IMR-90 (cell line): Measurements from ENCODE around the gene IL12RB2. TPM values are rescaled to one million over a fixed set of nuclear protein-coding genes. Genes with fewer than 3 reads are reported as not detected.
A peak's percentile ranks its signal among the peaks of the same experiment; 100 is the strongest.

Experiments
- ATAC-seq: fragments of 200-7000 bp; cut with Tn5 transposase; 2 replicates; pipeline ENCODE4 v1.9.1; 2020; ENCODE audit warnings: low read depth, mild to moderate bottlenecking, moderate library complexity
- BruUV-seq: library from RNA; stranded (reverse); fragments of 400-500 nt; replicated peaks from 2 replicates; lab custom pipeline; 2021; lab: Mats Ljungman, UMichigan
- CTCF ChIA-PET: fragments of 300-600 bp; formaldehyde crosslinking; extraction: SDS; loops from one replicate; lab custom pipeline; 2021; ENCODE audit warnings: antibody characterized with exemption; lab: Yijun Ruan, JAX
- POLR2A ChIA-PET: fragments of 300-600 bp; sonication (Branson Sonifier 250); formaldehyde crosslinking; loops from one replicate; lab custom pipeline; 2022; ENCODE audit warnings: antibody characterized with exemption; ENCODE audit not compliant: unreplicated experiment; lab: Charles Lee
- DNase-seq: peaks from one replicate; pipeline ENCODE4 v3.0.0; 2013
- H2AFZ ChIP-seq: replicated peaks from 2 replicates; pipeline ENCODE3; 2013; ENCODE audit warnings: low read length, mild to moderate bottlenecking; ENCODE audit not compliant: poor library complexity
- H2AK5ac ChIP-seq: 2 replicates; pipeline ENCODE4 v1.6.1; 2013; ENCODE audit warnings: low read depth, low read length, inconsistent platforms
- H2AK9ac ChIP-seq: replicated peaks from 2 replicates; pipeline ENCODE3; 2013; ENCODE audit warnings: mild to moderate bottlenecking, low read depth, low read length, moderate library complexity; ENCODE audit not compliant: poor library complexity
- H2BK120ac ChIP-seq: 2 replicates; pipeline ENCODE4 v1.6.1; 2013; ENCODE audit warnings: low read depth, low read length, inconsistent platforms
- H2BK15ac ChIP-seq: 3 replicates; pipeline ENCODE4 v1.6.1; 2013; ENCODE audit warnings: low read depth, low read length, inconsistent platforms
- H2BK20ac ChIP-seq: 2 replicates; pipeline ENCODE4 v1.6.1; 2013; ENCODE audit warnings: low read depth, mild to moderate bottlenecking, inconsistent platforms, low read length, moderate library complexity
- H2BK5ac ChIP-seq: 2 replicates; pipeline ENCODE4 v1.6.1; 2013; ENCODE audit warnings: mild to moderate bottlenecking, low read depth, low read length, inconsistent platforms; ENCODE audit not compliant: poor library complexity, severe bottlenecking
- H3K14ac ChIP-seq: replicated peaks from 2 replicates; pipeline ENCODE4 v1.6.1; 2013; ENCODE audit warnings: low read depth, low read length, inconsistent platforms
- H3K18ac ChIP-seq: 2 replicates; pipeline ENCODE4 v1.6.1; 2013; ENCODE audit warnings: low read depth, low read length, control low read depth
- H3K23ac ChIP-seq: 2 replicates; pipeline ENCODE4 v1.6.1; 2013; ENCODE audit warnings: low read depth, low read length, inconsistent platforms
- H3K27ac ChIP-seq: 2 replicates; pipeline ENCODE4 v1.5.1; 2013; ENCODE audit warnings: mild to moderate bottlenecking, control low read depth, low read length; ENCODE audit not compliant: insufficient read depth
- H3K27me3 ChIP-seq: 2 replicates; pipeline ENCODE4 v1.6.1; 2013; ENCODE audit warnings: low read length; ENCODE audit not compliant: control insufficient read depth, insufficient read depth
- H3K36me3 ChIP-seq: 2 replicates; pipeline ENCODE4 v1.6.1; 2013; ENCODE audit warnings: low read length, mixed read lengths; ENCODE audit not compliant: control insufficient read depth, insufficient read depth
- H3K4ac ChIP-seq: 2 replicates; pipeline ENCODE4 v1.6.1; 2013; ENCODE audit warnings: low read depth, low read length, inconsistent platforms
- H3K4me1 ChIP-seq: 2 replicates; pipeline ENCODE4 v1.6.1; 2013; ENCODE audit warnings: low read length, mixed read lengths; ENCODE audit not compliant: control insufficient read depth, insufficient read depth
- H3K4me2 ChIP-seq: 2 replicates; pipeline ENCODE4 v1.6.1; 2013; ENCODE audit warnings: low read depth, mild to moderate bottlenecking, control low read depth, low read length, moderate library complexity
- H3K4me3 ChIP-seq: 2 replicates; pipeline ENCODE4 v1.5.1; 2013; ENCODE audit warnings: low read depth, mild to moderate bottlenecking, control low read depth, low read length, moderate library complexity; ENCODE audit not compliant: insufficient read depth
- H3K56ac ChIP-seq: 2 replicates; pipeline ENCODE4 v1.6.1; 2013; ENCODE audit warnings: low read length, inconsistent platforms; ENCODE audit not compliant: insufficient read depth; ENCODE audit errors: extremely low read depth
- H3K79me1 ChIP-seq, 2 experiments: 2 replicates each; pipeline ENCODE4 v1.6.1; 2013; ENCODE audit warnings: low read length in 2 of 2, inconsistent platforms in 1 of 2, low read depth in 1 of 2
- H3K9ac ChIP-seq: 2 replicates; pipeline ENCODE4 v1.6.1; 2013; ENCODE audit warnings: low read depth, low read length, control low read depth
- H3K9me1 ChIP-seq: 2 replicates; pipeline ENCODE4 v1.6.1; 2013; ENCODE audit warnings: low read length, inconsistent platforms; ENCODE audit not compliant: insufficient read depth
- H3K9me3 ChIP-seq: 2 replicates; pipeline ENCODE4 v1.6.1; 2013; ENCODE audit warnings: low read length; ENCODE audit not compliant: control insufficient read depth, insufficient read depth
- H4K20me1 ChIP-seq: 2 replicates; pipeline ENCODE4 v1.6.1; 2013; ENCODE audit warnings: low read length, inconsistent platforms; ENCODE audit not compliant: insufficient read depth
- H4K5ac ChIP-seq: 2 replicates; pipeline ENCODE4 v1.6.1; 2013; ENCODE audit warnings: mild to moderate bottlenecking, low read depth, low read length, control low read depth
- H4K8ac ChIP-seq, 2 experiments: 2 replicates each; pipeline ENCODE4 v1.6.1; 2013; ENCODE audit warnings: low read depth in 2 of 2, low read length in 2 of 2, control low read depth in 1 of 2, inconsistent platforms in 1 of 2
- H4K91ac ChIP-seq: 2 replicates; pipeline ENCODE4 v1.6.1; 2013; ENCODE audit warnings: low read depth, low read length, inconsistent platforms; ENCODE audit not compliant: insufficient read depth
- BHLHE40 ChIP-seq: fragments of 150-350 bp; IDR thresholded peaks from 2 replicates; pipeline ENCODE4 v1.6.1; 2016; ENCODE audit warnings: mild to moderate bottlenecking, low read depth, low read length
- CEBPB ChIP-seq: IDR thresholded peaks from 2 replicates; pipeline ENCODE4 v1.6.1; 2012; ENCODE audit warnings: low read depth, low read length, improper control_type of control experiment
- CHD1 ChIP-seq: IDR thresholded peaks from 2 replicates; pipeline ENCODE4 v1.6.1; 2012; ENCODE audit warnings: low read depth, low read length, improper control_type of control experiment
- FOS ChIP-seq: fragments of 150-350 bp; IDR thresholded peaks from 2 replicates; pipeline ENCODE4 v1.6.1; 2016; ENCODE audit warnings: low read depth, low read length
- MAFK ChIP-seq: IDR thresholded peaks from 2 replicates; pipeline ENCODE4 v1.6.1; 2012; ENCODE audit warnings: low read depth, low read length, improper control_type of control experiment
- MAZ ChIP-seq: IDR thresholded peaks from 2 replicates; pipeline ENCODE4 v1.6.1; 2012; ENCODE audit warnings: low read depth, mild to moderate bottlenecking, low read length, improper control_type of control experiment, moderate library complexity, borderline replicate concordance
- MXI1 ChIP-seq: IDR thresholded peaks from 2 replicates; pipeline ENCODE4 v1.6.1; 2012; ENCODE audit warnings: low read depth, mild to moderate bottlenecking, low read length, moderate library complexity, borderline replicate concordance
- NFE2L2 ChIP-seq: fragments of 150-350 bp; IDR thresholded peaks from 2 replicates; pipeline ENCODE4 v1.6.1; 2016; ENCODE audit warnings: low read depth, mild to moderate bottlenecking, low read length
- POLR2A ChIP-seq: IDR thresholded peaks from 2 replicates; pipeline ENCODE4 v1.6.1; 2012; ENCODE audit warnings: mild to moderate bottlenecking, low read depth, low read length
- RAD21 ChIP-seq: IDR thresholded peaks from 2 replicates; pipeline ENCODE4 v1.6.1; 2012; ENCODE audit warnings: low read length, improper control_type of control experiment
- RCOR1 ChIP-seq: IDR thresholded peaks from 2 replicates; pipeline ENCODE4 v1.6.1; 2012; ENCODE audit warnings: mild to moderate bottlenecking, low read length, improper control_type of control experiment; ENCODE audit not compliant: insufficient replicate concordance
- RFX5 ChIP-seq: IDR thresholded peaks from 2 replicates; pipeline ENCODE4 v1.8.0; 2012; ENCODE audit warnings: low read depth, mild to moderate bottlenecking, low read length, moderate library complexity
- SMC3 ChIP-seq: fragments of 150-350 bp; IDR thresholded peaks from 2 replicates; pipeline ENCODE4 v1.6.1; 2016; ENCODE audit warnings: low read depth, mild to moderate bottlenecking, antibody characterized with exemption, low read length, moderate library complexity
- USF2 ChIP-seq: fragments of 150-350 bp; IDR thresholded peaks from 2 replicates; pipeline ENCODE4 v1.6.1; 2017; ENCODE audit warnings: mild to moderate bottlenecking, antibody characterized with exemption, low read length, low read depth
- WGBS, 2 experiments: methylation state at CpG; one replicate each; pipeline versions ENCODE4 v1.1.5 to v1.1.7; 2013; ENCODE audit warnings: missing lambda C conversion rate in 2 of 2; ENCODE audit not compliant: insufficient read length in 1 of 2; ENCODE audit errors: extremely low coverage in 2 of 2; 5-methylcytosine and 5-hydroxymethylcytosine counted together
- dilution Hi-C: fragments of 300-500 bp; cut with HindIII; formaldehyde crosslinking; loops from one replicate; pipeline ENCODE4 v1.14.3; 2018; ENCODE audit warnings: low sequenced_read_pairs; ENCODE audit not compliant: unreplicated experiment
- in situ Hi-C: fragments of 300-500 bp; cut with MboI; formaldehyde crosslinking; loops from 3 replicates; pipeline ENCODE4 v1.14.3; 2019; ENCODE audit warnings: low sequenced_read_pairs, inconsistent platforms, mixed read lengths
- intact Hi-C: fragments of 100-400 bp; cut with micrococcal nuclease; formaldehyde crosslinking; loops from 2 replicates; pipeline ENCODE4 v1.10.0; 2022
- polyA plus RNA-seq, 3 experiments: library from polyadenylated mRNA; depleted of rRNA; stranded (reverse); fragments of >200 nt; gene quantifications; 2 replicates each; pipeline ENCODE4 v1.2.3, GENCODE V29; 2012; ENCODE audit warnings: low replicate concordance in 1 of 3
- total RNA-seq: library from RNA; depleted of rRNA; stranded (reverse); fragments of >200 nt; gene quantifications from 2 replicates; pipeline ENCODE4 v1.2.3, GENCODE V29; 2012
- TF ChIP-seq, protein P1 (sequence below): fragments of 150-350 bp; IDR thresholded peaks from 2 replicates; pipeline ENCODE4 v1.6.1; 2016; ENCODE audit warnings: low read depth, mild to moderate bottlenecking, low read length, moderate library complexity, borderline replicate concordance
- TF ChIP-seq, protein P2 (sequence below): conservative IDR thresholded peaks from 2 replicates; pipeline ENCODE4 v1.5.1; 2012; ENCODE audit warnings: mild to moderate bottlenecking, low read depth, low read length, improper control_type of control experiment

The IL12RB2 gene
- total and polyA plus RNA-seq, 2 of the 4 experiments (the other 2 are of a cell fraction): not detected

DNA sequence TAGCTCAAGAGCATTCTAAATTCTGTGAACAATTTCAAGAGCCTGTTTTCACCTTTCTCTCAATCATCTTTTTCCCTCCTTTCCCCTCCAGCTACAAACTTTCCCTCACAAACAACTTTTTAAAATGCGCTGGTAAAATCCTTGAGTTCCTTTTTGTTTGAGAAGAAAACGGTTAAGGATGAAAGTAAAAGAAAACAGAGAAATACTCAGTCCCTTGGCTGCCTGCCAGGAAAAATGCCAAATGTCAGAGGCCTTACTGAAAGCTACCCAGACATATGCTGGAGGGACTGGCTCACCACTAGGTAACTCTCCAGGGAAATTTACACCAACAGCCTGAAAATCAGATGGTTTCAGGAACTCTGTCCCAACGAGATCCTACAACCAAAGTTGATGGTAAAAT, 133.5 kb downstream of the IL12RB2 start:
- Histone ChIP-seq H3K23ac (no peak overlapping the region), H3K9me1 (no peaks in the 10 kb centered on the region; the same call in 1 of the 2 replicates), H3K9ac (no peak overlapping the region), H3K36me3 (no peaks in the 10 kb centered on the region), H2BK20ac (no peak overlapping the region), H2AFZ (no peak overlapping the region), H3K27ac (no peak overlapping the region), H3K4me1 (no peaks in the 10 kb centered on the region), H3K56ac (no peak overlapping the region), H4K8ac (no peak overlapping the region), H3K27me3 (peaks cover 1% of the 10 kb centered on the region; the same call in 1 of the 2 replicates), H4K20me1 (no peaks in the 10 kb centered on the region), H2BK5ac (no peak overlapping the region), H2AK5ac (no peak overlapping the region), H2AK9ac (no peak overlapping the region), H4K91ac (no peak overlapping the region), H3K79me1 (no peaks in the 10 kb centered on the region), H3K18ac (no peak overlapping the region), H3K4ac (no peak overlapping the region), H2BK120ac (no peak overlapping the region), H4K5ac (no peak overlapping the region), H3K4me3 (no peak overlapping the region), H3K9me3 (no peaks in the 10 kb centered on the region), H3K14ac (no peak overlapping the region), H3K4me2 (no peak overlapping the region), H2BK15ac (no peak overlapping the region)
- no TSS peak for BruUV-seq
- CTCF ChIA-PET: interaction anchor here (0.7 to 0.8 kb wide), 2 partner anchors 14 to 59 kb away, joined by 3 to 4 read pairs; no protein-coding TSS in a partner anchor
- in situ Hi-C loops: no loop called here
- dilution Hi-C loops: no loop called here
- 0 out of 2 replicates have a peak, but pooled peaks have one; percentile 24 for ATAC-seq
- 100% methylated on average over 1 of the region's 3 CpGs; no CpG with 5 or more reads in 1 of the 2 experiments for WGBS, 2 experiments
- intact Hi-C loops: no loop called here
- DNase-seq: peak; percentile 61
- POLR2A ChIA-PET: no interaction called here
- TF ChIP-seq RCOR1 (no peak), MAZ (no peak), USF2 (no peak), NFE2L2 (no peak), RAD21 (no peak), SMC3 (no peak), CEBPB (no peak), MXI1 (no peak), MAFK (no peak), CHD1 (no peak), RFX5 (no peak), BHLHE40 (no peak), POLR2A (no peak), FOS (no peak)
- TF ChIP-seq, protein P1, sequence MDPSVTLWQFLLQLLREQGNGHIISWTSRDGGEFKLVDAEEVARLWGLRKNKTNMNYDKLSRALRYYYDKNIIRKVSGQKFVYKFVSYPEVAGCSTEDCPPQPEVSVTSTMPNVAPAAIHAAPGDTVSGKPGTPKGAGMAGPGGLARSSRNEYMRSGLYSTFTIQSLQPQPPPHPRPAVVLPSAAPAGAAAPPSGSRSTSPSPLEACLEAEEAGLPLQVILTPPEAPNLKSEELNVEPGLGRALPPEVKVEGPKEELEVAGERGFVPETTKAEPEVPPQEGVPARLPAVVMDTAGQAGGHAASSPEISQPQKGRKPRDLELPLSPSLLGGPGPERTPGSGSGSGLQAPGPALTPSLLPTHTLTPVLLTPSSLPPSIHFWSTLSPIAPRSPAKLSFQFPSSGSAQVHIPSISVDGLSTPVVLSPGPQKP: no peak
- TF ChIP-seq, protein P2, sequence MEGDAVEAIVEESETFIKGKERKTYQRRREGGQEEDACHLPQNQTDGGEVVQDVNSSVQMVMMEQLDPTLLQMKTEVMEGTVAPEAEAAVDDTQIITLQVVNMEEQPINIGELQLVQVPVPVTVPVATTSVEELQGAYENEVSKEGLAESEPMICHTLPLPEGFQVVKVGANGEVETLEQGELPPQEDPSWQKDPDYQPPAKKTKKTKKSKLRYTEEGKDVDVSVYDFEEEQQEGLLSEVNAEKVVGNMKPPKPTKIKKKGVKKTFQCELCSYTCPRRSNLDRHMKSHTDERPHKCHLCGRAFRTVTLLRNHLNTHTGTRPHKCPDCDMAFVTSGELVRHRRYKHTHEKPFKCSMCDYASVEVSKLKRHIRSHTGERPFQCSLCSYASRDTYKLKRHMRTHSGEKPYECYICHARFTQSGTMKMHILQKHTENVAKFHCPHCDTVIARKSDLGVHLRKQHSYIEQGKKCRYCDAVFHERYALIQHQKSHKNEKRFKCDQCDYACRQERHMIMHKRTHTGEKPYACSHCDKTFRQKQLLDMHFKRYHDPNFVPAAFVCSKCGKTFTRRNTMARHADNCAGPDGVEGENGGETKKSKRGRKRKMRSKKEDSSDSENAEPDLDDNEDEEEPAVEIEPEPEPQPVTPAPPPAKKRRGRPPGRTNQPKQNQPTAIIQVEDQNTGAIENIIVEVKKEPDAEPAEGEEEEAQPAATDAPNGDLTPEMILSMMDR: no peak
